Astrocyte of the hippocampus (primary cell): ENCODE results near the gene FAM227B.
"Not testable (repeated sequence)": the region's sequence is repeated elsewhere in the genome, so short reads cannot be mapped to it uniquely, and the experiment has no call there.

Experiments
- DNase-seq: peaks from one replicate; pipeline ENCODE4 v3.0.0; 2011; ENCODE audit warnings: low read depth, low spot score

Gene FAM227B

GRCh38 chr15:49494842-49495241 lies 125.8 kb downstream of the FAM227B start:
- no peak for DNase-seq

GRCh38 chr15:49492830-49493229 lies 127.8 kb downstream of the FAM227B start:
- DNase-seq = no peak

DNA sequence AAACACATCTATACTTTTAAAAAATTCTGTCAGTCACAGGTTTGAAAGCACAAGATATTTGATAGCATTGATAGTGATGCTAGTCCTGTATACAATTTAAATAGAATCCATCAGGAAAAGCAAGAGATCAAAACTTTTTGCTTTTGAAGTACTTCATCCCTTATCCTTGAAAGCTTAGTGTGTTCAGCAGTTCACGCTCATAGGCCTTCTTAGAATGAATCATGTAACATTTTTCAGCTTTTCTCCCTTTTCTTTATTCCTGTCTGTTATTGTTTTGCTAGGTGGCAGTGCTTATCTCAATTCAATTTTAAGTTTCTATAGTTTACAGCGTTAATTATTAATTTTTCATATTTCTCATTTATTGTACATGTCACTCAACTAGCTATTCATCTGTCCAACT lies 128.5 kb downstream of the FAM227B start:
- DNase-seq = no peak

DNA sequence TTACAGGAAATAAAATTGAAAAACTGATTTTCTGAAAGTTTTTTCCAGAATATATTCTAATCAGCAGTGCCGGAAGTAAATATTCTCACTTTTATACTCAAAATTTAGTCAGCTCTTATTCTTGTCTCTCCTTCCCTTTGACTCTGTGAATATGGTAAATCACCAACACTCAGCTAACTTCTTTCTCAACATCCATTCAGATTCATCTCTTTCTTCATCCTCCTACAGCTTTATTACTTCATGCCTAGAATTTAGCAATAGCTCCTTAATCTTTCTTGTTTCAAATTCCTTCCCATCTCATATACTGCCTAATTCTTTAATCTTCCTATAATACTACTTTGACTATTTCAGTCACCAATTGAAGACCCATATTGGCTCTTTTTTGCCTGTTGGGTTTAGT lies 129.7 kb downstream of the FAM227B start:
- DNase-seq = no peak

GRCh38 chr15:49485401-49485800 lies 135.2 kb downstream of the FAM227B start:
- not testable (repeated sequence) for DNase-seq

- DNase-seq = not testable (repeated sequence)
Measured at GRCh38 chr15:49478982-49479381, 141.6 kb downstream of the FAM227B start.

DNA sequence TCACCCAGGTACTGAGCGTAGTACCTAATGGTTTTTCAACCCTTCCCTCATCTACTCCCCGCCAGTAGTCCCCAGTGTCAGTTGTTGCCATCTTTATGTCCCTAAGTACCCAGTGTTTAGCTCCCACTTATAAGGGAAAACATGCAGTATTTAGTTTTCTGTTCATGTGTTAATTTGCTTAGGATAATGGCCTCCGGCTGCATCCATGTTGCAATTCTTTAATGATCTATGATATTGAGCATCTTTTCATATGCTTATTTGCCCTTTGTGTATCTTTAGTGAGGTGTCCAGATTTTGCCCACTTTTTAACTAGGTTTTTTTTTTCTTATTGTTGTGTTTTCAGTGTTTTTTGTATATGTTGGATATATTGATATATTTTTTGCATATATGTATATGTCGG lies 142.6 kb downstream of the FAM227B start:
- not testable (repeated sequence) for DNase-seq

- DNase-seq = no peak
Measured at GRCh38 chr15:49473031-49473430, 147.6 kb downstream of the FAM227B start.

GRCh38 chr15:49472338-49472737 lies 148.3 kb downstream of the FAM227B start:
- no peak for DNase-seq

DNA sequence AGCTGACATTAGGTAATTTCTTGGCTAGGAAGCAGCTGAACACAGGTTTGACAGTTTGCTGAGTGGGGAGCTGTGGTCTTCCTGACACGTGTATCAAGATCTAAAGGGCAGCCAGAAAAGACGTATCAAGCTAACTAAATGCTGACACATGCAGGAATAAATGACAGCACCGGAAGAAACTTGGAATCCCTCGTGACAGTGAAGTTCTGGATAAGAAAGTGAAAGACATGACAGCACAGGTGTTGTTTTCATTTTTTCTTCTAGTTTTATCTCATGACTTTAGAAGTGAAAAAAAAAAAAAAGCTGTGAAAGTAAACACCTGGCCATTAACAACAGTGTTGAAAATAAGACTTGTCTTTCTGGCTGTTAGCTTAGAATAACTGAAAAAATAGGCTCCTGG lies 148.9 kb downstream of the FAM227B start:
- no peak for DNase-seq

DNA sequence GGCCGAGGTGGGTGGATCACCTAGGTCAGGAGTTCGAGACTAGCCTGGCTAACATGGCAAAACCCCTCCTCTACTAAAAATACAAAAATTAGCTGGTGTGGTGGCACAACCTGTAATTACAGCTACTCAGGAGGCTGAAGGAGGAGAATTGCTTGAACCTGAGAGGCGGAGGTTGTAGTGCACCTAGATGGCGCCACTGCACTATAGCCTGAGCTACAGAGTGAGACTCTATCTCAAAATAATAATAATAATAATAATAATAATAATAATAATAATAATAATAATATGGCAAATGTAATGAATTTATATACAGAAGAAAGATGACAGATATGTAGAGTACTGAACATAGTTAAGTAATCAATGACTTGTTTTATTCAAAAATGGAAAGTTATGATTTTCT lies 149.4 kb downstream of the FAM227B start:
- DNase-seq = not testable (repeated sequence)

GRCh38 chr15:49468481-49468839 lies 152.2 kb downstream of the FAM227B start:
- DNase-seq = no peak

DNA sequence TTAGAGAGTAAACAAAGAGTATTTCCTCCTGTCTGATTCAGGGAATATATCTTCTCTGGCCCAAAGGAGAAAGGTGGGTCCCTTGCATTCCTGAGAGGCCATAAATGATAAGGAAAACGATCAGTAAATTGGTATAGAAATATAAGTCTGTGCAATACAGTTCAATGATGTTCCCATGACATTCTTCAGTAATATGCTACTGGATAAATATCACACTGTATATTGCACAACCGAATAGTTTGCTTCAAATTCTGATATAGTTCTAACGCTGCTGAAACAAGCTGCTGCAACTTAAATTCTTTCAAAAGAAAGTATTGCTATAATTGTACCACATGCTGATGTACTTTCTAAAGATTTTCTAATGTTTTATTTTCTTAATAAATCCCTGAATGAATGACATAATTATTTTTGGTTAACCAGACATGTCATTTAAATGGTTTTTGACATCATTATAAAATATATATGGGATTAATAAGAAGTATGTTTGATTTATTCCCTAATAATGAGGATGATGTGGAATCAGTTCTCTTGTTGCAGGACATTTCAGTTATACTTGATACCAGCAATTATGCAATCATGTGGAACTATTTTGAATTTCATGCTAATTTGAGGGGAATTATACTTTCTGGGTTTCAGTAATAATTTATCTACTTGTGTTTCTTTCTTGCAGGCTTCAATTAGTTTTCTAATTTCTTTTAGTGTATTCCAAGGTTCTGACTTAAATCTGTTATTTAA lies 152.7 kb downstream of the FAM227B start:
- no peak for DNase-seq

DNA sequence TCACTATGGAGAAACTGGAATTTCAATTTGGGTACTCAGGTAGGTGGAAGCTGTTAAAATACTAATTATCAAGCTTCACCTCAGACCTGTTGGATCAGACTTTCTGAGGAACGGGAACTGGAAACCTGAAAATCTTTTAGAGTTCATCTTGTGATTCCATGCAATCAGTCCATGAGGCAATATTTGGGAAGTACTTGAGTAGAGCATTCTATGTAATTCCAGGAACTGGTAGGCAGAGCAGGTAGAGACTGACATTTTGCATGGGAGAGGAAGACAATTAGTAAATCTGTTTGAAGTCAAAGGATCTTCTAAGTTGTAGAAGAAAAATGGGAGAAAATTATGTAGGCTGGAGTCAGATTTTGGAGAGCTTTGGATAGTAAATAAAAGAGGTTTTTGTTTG lies 154.5 kb downstream of the FAM227B start:
- no peak for DNase-seq

- DNase-seq = no peak
Measured at GRCh38 chr15:49464522-49464921, 156.1 kb downstream of the FAM227B start.

DNA sequence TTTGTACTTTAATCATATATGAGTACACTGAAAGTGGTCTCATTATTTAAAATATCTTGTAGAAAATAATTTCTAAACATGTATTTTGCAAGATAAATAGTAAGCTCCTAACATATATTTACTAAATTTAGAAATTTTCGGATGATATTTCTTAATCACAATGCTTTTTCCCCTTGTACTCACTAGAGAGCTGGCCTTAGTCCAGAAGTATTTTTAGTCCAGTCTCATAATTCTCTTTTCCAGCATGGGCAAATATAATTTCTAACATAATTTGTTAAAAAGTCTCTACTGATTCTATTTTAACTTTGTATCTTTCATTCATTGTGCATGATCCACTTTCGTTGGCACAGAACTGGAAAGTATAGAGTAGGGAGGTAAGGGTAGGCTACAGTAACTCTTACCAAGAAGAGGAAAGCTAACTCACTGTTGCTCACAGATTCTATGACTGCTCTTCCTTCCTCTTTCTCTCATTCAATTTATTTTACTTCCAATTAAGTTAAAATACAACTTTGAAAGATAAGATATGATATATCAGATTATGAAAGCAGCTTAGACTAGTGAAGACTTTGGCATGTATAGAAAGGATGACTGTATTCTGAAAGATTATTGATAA lies 158.3 kb downstream of the FAM227B start:
- DNase-seq = no peak

DNA sequence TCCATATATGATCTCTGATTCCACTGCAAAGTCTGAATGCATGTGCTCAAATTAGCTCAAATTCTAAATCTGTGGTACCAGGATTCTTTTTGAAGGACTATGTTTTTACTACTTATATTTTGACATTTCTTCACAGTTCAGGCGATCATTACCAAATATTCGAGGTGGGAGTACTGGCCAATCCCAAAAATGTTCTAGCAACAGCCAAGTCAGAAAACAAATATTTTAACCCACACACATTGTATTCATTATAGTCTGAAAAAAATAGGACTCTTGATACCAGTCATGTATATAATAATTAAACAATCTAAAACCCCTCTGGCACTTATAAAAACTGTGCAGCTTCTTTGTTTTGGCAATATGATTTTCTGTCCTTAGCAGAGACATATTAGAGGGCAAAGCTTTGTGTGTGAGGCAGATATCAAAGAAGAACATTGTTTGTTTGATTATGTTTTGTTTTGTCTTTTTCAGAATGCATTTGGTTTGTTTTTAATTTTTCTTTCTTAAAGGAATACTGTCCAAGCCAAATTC lies 160.1 kb downstream of the FAM227B start:
- no peak for DNase-seq

DNA sequence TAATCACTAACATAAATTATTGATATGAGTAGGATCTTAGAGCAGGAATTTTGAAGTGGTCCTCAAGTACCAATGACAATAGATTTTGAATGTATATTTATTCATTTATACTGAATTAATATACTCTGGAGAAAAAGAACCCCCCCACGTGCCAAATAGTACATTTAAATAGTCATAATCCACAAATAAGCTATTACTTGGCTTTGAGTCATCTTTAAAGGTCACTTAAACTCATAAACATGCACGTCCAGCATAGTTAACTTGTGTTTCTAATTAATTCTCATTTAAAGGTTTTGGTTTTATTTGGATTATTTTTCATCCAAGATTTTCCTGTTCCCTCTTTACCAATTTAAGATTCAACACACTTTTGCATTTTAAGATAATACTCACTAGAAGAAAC lies 162.5 kb downstream of the FAM227B start:
- DNase-seq = no peak

DNA sequence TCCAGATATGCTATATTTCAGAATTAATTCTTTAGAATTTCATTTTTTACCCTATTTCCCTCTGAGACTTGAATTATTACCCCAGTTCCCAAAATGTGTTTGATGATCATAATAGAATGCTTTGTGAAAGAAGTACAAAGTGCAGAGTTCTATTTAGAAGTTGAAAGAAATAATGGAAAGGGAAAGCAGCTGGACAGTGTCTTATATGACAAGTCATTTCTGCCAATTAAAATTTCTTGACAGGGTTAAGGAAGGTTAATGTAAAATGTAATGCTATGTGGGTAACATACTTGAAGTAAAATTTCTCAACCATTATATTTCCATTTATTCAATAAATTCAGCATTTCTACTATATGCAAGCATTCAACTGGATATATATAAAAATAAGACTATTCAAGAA lies 164.5 kb downstream of the FAM227B start:
- no peak for DNase-seq

- DNase-seq = no peak
Measured at GRCh38 chr15:49452595-49452994, 168.0 kb downstream of the FAM227B start.

DNA sequence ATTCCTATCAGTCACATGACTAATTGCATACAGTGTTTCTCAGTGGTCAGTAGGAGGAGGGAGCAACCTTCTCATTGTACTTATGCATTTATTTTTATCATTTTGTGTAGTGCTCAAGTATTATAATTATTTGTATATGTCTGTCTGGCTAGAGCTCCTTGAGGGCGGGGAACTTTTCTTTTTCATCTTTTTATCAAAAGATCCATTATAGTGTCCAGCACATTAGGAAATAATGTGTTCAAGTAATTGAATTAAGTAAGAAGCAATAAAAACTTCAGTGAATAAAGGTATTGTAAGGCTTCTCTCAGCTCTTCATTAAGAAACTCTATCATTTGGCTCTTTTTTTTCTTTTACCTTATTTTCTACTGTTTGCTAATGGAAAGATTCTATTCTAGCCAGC lies 178.8 kb downstream of the FAM227B start:
- no peak for DNase-seq

DNA sequence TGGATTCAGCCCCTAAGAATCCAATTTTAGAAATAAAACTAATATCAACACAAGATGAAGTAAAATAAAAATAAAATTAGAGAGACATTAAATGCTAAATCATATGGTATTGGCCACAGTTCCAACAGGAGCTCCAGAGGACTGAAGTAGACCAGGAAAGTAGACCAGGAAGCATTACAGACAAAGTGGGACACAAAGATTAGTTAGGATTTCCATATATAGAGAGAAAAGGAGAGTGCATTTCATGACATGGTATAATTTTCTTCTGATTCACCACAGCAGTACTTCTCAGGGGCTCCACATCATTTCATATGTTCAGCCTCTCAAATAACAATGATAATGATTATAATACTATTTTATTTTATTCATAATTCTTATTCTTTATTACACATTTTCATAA lies 179.3 kb downstream of the FAM227B start:
- no peak for DNase-seq

- DNase-seq = peak; percentile 41
Measured at GRCh38 chr15:49439678-49440395, 180.8 kb downstream of the FAM227B start.
